Retinal pigment epithelial cell (primary cell): ENCODE data around the gene BSN.

ENCODE experiments used
- DNase-seq: peaks from one replicate; pipeline ENCODE4 v3.0.0-alpha.2; 2010; ENCODE audit warnings: low read depth
- H3K4me3 ChIP-seq: 2 replicates; pipeline ENCODE4 v1.5.1; 2011; ENCODE audit warnings: mild to moderate bottlenecking, low read length, control low read depth, moderate library complexity
- TF ChIP-seq, protein P1 (sequence below): conservative IDR thresholded peaks from 2 replicates; pipeline ENCODE4 v1.5.1; 2011; ENCODE audit warnings: low read depth, low read length, control low read depth, inconsistent platforms

Gene BSN

DNA sequence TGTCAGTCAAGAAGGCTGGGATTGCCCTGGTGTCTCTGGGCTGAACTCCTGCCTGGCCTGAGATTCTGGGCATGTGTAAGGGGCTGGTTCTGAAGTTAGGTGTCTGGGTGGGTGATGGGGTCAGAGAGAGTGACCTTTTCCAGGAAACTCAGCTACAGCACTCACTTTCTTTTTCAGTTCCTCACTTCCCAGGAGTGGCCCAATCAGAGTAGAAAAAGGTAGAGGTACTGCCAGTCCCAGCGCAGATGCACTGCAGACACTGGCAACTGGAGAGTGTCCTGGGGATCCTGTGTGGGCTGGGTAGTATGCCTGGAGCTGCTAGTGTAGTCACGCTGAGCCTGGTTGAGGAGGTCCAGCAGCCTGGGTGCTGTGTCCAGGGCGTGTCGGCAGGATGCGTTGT is 73.4 kb downstream of the BSN start:
- TF ChIP-seq, protein P1, sequence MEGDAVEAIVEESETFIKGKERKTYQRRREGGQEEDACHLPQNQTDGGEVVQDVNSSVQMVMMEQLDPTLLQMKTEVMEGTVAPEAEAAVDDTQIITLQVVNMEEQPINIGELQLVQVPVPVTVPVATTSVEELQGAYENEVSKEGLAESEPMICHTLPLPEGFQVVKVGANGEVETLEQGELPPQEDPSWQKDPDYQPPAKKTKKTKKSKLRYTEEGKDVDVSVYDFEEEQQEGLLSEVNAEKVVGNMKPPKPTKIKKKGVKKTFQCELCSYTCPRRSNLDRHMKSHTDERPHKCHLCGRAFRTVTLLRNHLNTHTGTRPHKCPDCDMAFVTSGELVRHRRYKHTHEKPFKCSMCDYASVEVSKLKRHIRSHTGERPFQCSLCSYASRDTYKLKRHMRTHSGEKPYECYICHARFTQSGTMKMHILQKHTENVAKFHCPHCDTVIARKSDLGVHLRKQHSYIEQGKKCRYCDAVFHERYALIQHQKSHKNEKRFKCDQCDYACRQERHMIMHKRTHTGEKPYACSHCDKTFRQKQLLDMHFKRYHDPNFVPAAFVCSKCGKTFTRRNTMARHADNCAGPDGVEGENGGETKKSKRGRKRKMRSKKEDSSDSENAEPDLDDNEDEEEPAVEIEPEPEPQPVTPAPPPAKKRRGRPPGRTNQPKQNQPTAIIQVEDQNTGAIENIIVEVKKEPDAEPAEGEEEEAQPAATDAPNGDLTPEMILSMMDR: no peak
- no peak overlapping the region for H3K4me3 ChIP-seq
- no peak for DNase-seq

DNA sequence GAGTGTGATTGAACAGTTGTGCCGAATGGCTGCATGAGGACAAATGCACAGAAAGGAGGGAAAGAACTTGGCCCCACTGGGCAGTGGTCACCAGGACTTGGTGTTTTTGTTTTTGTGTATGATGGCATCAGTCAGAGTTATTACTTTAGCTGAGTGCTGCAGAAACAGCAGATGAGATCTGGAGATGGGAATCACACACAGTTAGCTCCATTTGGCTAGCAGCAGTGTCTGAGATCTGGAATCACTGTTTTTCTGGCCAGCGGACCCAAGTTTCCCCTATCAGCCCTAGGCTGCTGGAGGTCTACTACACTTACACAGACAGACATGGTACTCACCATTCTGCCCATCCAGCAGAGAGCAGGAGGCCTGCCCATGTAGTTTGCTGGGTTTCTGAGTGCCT is 74.0 kb downstream of the BSN start:
- no peak for DNase-seq
- H3K4me3 ChIP-seq: no peak overlapping the region
- TF ChIP-seq, protein P1: no peak

DNA sequence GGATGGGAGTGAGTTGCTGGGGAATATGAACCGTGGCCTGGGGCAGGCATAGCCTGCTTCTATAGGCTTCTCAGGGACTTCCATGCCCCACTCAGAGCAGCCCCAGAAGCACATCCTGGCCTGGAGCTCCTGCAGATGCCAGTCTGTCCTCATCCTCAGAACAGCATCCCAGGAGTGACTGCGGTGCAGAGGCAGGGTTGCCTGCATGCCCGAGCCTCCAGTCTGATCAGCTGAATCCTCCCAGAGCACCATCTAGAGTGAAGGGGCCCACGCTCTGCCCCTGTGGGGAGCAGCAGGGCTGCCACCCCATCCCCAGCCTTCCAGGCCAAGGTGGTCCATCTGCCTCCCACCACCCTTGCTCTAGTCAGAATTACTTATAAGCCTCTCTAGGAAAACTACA is 75.2 kb downstream of the BSN start:
- TF ChIP-seq, protein P1: no peak
- H3K4me3 ChIP-seq: no peak overlapping the region
- DNase-seq: no peak

DNA sequence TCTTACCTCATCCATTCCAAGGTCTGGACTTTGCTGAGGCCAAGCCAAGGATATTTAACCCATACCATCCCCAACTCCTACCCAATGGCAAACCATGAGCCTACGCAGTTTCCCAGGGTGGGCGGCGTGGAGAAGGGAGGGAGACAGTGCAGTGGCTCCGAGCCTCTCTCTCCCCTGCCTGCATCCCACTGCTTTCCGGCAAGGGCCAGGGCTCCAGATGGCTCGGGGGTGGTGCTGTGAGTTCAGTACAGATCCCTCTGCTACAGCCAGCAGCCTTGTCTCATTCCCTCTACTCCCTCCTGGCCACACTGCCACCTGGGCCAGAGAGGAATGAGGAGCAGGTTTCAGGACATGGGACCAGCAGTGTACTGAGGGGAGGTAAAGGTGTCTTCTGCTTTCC is 75.6 kb downstream of the BSN start:
- TF ChIP-seq, protein P1: no peak
- no peak for DNase-seq
- H3K4me3 ChIP-seq: no peak overlapping the region

DNA sequence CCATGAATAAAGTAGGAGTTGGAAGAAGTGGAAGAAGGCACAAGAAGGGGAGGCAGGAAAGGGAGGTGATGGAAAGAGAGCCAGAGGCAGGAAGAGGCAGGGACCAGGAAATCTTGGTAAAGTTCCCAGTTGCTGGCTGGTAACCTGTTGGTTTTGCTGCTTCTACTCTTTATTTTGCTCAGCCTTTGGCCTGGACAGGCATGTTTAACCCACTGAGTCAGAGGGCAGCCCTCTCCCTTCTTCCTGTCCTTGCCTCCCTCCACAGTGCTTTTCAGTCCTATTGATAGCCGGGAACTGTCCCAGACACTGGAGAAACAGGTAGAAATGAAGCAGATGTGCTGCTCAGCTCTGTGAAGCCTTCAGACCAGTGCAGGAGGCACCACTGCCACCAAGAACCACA is 76.5 kb downstream of the BSN start:
- no peak overlapping the region for H3K4me3 ChIP-seq
- TF ChIP-seq, protein P1: no peak
- no peak for DNase-seq

DNA sequence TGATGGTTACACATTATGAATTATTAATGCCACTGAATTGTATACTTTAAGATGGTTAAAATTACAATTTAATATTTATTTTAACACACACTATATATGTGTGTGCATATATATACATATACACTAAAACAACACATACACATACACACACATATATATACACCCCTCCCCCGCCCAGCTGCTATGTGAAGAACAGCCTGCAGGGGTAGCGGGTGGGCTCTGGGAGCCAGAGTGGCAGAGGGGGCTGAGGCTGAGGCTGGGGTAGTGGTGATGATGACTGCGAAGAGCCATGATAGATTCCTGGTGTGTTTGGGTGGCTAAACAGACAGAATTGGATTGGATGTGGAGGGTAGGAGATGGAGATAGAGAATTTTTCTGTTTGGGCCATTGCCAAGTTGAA is 80.5 kb downstream of the BSN start:
- TF ChIP-seq, protein P1: no peak

DNA sequence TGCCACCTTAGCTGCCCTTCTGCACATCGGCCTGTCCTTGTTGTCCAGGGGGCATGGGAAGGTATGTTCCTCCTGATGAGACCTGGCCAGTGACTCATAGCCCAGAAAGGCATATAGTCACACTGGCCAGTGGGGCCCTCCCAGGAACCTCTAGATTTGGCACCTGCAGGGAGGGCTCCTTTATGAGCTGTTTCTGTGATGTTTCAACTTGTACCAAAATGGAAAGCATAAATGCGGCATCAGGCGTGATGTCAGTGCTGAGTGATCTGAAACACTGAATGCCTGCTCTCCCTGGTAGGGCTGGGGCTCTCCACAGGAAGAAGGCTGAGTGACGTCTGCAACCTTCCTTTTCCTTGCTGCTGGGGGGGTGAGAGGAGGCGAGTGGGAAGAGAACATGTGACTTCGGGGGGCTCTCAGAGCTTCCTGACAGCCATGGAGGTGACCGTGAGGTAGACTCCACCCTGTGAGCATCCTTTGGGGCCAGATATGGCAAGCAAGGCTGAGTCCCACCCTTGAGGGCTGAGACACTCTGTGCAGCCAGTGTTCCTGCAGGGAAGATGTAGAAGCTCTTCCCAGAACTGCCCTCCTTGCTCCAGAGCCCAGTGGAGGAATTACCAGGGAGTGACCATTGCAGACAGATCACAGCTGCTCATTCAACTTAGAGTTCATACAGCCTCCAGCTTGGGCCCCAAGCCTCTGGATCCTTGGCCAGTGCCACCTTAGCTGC is 82.8 kb downstream of the BSN start:
- no peak overlapping the region for H3K4me3 ChIP-seq
- TF ChIP-seq, protein P1: no peak
- DNase-seq: no peak

More for the DNA sequence above, 80.5 kb downstream of the BSN start:
- H3K4me3 ChIP-seq: no peak overlapping the region
- no peak for DNase-seq
